GM18505 (cell line): Measurements from ENCODE around the gene NES.
A peak's percentile ranks its signal among the peaks of the same experiment; 100 is the strongest.

ENCODE experiments used
- ATAC-seq: cut with Tn5 transposase; IDR thresholded peaks from one replicate; pipeline ENCODE4 v1.9.1; 2021; ENCODE audit not compliant: unreplicated experiment
- POLR2A ChIP-seq: IDR thresholded peaks from 4 replicates; pipeline ENCODE4 v1.6.1; 2011; ENCODE audit warnings: borderline replicate concordance; ENCODE audit not compliant: insufficient read depth, insufficient read length; ENCODE audit errors: extremely low read depth

Gene NES

DNA sequence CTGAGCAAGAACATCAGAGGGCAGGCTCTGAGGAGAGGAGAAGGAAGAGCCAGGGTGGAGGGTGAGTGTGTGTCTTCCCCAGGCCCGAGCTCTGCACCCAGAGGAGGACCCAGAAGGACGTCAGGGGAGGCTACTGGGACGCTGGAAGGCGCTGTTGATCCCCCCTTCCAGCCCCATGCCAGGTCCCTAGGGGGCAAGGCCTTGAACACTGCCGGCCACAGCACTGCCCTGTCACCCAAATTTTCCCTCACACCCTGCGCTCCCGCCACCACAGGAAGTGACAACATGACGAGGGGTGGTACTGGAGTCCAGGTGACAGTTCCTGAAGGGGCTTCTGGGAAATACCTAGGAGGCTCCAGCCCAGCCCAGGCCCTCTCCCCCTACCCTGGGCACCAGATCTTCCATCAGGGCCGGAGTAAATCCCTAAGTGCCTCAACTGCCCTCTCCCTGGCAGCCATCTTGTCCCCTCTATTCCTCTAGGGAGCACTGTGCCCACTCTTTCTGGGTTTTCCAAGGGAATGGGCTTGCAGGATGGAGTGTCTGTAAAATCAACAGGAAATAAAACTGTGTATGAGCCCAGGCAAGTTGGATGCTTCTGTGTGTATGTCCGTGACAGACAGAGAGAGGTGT is 18.1 kb downstream of the NES start:
- no peak for TF ChIP-seq POLR2A
- ATAC-seq, result no peak

DNA sequence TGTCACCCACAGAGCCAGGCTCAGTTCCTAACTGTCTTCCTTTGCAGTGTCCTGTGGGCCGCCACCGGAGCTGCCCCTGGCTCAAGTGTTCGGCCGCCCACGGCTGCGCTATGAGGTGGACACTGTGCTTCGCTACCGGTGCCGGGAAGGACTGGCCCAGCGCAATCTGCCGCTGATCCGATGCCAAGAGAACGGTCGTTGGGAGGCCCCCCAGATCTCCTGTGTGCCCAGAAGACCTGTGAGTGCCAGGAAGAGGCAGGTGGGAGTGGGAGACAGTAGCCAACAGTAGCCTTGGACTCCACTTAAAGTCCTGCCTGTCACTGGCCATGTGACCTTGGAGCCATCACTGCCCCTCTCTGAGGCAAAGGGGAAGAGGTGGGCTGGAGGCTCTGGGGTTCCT is 18.7 kb downstream of the NES start:
- no peak for ATAC-seq
- TF ChIP-seq POLR2A, result no peak

DNA sequence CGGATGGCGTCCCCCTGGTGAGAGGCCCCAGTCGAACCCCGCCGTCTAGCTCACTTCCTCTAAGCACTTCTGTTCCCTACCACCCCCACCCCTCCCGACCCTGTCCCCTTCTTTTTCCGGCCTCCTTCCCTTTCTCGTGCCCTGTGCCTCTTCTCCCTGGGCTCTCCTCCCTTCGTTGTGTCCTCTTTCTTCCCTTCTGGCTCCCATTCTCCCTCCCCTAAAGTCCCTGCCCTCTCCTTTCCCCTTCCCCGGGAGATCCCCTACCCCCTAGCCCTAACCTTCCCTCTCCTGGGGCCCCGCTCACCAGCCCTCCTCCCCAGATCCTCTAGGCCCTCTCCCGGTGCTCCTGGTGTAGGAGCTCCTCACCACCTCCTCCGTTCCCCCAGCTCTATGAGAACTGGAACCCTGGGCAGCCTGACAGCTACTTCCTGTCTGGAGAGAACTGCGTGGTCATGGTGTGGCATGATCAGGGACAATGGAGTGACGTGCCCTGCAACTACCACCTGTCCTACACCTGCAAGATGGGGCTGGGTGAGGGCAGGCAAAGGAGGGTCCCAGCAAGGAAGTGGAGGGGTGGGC is 19.4 kb downstream of the NES start:
- TF ChIP-seq POLR2A, result no peak
- ATAC-seq, result no peak

DNA sequence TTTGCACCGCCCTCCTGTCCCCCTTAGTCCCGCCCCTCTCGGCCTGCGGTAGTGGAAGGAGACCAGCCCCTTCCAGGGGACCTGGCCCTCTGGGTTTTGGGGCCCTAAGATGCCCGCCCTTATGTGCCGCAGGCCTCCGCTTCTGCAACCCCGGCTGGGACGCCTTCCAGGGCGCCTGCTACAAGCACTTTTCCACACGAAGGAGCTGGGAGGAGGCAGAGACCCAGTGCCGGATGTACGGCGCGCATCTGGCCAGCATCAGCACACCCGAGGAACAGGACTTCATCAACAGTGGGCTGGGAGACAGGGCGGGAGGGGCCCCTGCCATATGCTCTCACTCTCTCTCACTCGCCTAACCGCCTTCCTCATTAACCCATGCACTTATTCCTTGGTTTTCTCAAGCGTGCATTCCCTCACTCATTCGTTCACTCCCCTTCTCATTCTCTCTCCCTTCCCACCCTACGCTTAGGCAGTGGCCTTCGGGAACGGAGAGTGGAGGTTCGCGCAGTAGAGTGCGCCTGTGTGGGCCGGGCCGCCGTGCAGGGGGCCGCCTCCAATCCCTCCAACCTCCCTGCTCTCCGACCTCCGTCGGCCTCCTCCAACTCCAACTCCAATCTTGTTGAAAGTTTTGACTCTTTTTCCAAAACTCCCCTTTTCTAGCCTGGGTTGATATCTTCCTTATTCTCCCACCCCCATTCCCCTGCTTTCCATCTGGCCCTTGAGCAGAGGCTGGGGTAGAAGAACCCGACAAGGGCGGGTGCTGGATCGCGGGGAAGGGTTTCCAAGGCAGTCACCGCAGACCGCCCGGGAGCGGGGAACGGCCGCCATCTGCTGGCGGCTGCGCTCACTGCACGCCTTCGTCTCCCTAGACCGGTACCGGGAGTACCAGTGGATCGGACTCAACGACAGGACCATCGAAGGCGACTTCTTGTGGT is 20.1 kb downstream of the NES start:
- ATAC-seq, result no peak
- TF ChIP-seq POLR2A, result peak; percentile 20

DNA sequence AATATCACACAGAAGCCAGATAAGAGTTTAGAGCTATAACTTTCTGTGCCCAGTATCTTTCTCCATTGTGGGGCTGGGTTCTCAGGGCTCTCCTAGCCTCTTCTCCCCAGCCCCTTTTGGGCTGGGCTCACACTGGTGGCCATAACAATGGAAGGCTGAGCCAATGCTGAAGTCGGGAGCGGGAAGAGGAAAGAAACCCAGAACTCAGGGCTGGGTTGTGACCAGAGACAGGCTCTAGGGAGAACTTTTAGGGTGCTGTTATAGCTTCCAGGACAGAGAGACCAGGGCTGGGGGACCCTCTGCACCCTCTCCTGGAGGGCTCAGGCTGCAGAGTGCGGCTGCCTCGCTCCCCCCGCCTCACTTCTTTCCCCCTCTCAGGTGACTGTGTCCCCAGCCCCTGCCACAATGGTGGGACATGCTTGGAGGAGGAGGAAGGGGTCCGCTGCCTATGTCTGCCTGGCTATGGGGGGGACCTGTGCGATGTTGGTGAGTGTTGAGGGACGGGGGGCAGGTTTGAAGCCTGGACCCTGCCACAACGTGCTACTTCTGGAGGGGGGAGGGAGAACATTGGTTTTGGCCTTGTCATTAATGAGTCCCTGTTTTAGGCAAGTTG is 21.2 kb downstream of the NES start:
- no peak for TF ChIP-seq POLR2A
- ATAC-seq, result no peak

DNA sequence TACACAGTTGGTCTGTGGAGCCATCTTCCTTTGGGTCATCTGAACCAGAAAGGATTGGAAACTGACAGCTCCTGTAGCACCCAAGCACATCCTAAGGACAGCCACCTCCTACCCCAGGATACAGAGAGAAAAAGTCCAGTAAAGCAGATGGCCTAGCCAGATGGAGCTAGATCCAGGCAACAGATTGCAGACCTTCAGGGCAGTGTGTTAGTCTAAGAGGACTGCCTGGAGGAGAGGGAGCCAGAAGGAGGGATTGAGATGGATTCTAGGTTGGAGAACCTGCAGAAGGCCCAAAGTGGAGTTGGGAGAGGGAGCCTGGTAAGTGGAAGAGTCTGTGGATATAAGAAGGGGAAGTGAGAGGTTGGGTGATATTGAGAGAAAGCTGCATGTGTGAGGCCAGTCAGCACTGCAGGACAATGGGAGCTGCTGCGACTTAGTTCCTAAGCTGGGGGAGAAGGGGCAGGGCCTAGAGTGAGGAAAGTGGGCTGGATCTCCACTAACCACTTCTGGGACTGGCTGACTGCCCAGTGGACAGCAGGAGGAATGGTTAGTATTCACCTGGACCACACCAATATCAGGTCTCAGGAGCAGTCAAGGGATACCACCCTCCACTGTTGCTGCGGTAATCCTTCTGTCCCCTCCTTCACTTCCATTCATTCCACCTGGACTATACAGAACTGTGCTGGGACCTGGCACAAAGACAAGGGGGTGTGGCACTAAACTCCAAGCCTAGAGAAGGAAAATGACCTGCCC is 21.9 kb downstream of the NES start:
- no peak for ATAC-seq

DNA sequence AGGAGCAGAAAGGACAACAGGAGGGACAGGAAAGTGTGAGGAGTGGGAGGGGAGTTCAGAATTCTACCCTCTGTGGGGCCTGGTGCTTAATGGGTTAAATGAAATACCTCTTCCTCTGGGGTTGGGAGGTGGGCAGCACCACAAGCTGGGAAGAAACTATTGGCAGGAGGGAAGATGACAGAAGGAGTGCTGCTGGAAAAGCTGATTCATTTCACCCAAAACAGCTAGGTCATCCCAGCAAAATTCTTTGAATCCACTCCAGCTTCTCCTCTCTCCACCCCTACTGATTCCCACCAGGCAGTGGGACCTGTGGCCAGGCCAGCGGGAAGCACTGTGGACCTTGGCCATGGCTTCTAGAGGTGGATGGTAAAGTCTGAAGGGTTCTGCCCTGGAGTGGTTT is 22.5 kb downstream of the NES start:
- ATAC-seq, result no peak
- TF ChIP-seq POLR2A, result no peak

More for the DNA sequence above, 21.9 kb downstream of the NES start:
- TF ChIP-seq POLR2A, result no peak

DNA sequence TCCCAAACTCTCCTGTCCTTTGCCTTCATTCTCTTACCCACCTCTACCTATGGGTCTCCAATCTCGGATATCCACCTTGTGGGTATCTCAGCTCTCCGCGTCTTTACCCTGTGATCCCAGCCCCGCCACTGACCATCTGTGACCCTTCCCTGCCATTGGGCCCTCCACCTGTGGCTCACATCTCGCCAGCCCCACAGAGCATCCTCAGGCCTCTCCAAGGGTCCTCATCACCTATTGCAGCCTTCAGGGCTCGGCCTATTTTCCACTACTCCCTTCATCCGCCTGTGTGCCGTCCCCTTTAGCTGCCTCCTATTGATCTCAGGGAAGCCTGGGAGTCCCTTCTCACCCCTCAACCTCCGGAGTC is 24.2 kb downstream of the NES start:
- TF ChIP-seq POLR2A, result no peak
- no peak for ATAC-seq

DNA sequence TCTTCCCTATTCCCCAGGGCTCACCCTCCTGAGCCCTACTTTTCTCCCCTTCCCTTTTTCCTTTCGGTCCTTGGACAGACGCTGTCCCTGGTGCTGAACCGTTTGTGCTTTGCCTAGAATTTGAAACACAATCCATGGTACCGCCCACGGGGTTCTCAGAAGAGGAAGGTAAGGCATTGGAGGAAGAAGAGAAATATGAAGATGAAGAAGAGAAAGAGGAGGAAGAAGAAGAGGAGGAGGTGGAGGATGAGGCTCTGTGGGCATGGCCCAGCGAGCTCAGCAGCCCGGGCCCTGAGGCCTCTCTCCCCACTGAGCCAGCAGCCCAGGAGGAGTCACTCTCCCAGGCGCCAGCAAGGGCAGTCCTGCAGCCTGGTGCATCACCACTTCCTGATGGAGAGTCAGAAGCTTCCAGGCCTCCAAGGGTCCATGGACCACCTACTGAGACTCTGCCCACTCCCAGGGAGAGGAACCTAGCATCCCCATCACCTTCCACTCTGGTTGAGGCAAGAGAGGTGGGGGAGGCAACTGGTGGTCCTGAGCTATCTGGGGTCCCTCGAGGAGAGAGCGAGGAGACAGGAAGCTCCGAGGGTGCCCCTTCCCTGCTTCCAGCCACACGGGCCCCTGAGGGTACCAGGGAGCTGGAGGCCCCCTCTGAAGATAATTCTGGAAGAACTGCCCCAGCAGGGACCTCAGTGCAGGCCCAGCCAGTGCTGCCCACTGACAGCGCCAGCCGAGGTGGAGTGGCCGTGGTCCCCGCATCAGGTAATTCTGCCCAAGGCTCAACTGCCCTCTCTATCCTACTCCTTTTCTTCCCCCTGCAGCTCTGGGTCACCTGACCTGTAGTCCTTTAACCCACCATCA is 24.8 kb downstream of the NES start:
- no peak for ATAC-seq
- no peak for TF ChIP-seq POLR2A

DNA sequence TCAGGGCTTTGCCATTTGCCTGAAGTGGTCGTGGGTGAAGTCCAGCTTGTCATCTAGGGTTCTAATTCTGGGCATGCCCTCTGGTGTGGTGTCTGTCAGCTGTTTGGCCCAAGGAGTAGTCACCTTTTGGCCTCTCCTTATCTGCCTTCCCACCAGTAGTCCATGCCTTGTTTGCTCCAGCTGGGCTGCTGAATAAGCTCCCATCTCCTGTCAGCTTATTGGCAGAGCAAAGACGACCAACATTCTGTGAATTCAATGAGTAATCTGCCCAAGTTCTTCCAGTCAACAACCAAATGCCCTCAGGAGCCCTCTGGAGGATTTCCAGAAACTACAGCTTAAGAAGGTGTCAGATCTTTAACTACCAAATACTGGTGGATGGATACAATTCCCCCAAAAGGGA is 28.3 kb downstream of the NES start:
- ATAC-seq, result no peak
- no peak for TF ChIP-seq POLR2A

DNA sequence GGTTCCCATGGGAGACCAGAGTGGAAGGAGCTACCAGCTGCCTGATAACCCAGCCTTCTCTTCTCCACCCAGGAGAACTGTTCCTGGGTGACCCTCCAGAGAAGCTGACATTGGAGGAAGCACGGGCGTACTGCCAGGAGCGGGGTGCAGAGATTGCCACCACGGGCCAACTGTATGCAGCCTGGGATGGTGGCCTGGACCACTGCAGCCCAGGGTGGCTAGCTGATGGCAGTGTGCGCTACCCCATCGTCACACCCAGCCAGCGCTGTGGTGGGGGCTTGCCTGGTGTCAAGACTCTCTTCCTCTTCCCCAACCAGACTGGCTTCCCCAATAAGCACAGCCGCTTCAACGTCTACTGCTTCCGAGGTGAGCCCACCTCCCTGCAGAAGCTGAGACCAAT is 28.7 kb downstream of the NES start:
- ATAC-seq, result no peak
- no peak for TF ChIP-seq POLR2A

DNA sequence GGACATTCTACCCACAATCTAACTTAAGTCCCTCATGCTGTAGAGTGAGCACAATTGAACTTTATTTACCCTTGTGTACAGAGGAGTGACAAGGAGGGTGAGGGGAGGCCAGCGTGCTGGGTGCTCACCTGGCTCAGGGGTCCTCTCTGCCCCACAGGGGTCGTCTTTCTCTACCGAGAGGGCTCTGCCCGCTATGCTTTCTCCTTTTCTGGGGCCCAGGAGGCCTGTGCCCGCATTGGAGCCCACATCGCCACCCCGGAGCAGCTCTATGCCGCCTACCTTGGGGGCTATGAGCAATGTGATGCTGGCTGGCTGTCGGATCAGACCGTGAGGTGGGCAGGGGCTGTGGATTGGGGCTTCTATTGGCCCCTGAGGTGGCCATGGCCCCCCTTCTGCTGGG is 29.9 kb downstream of the NES start:
- no peak for ATAC-seq
- TF ChIP-seq POLR2A, result no peak
